Measurements from ENCODE around the gene GGCT. TPM values are rescaled to one million over a fixed set of nuclear protein-coding genes. Genes with fewer than 3 reads are reported as not detected.

GGCT gene
- polyA plus RNA-seq, 1 donor (not counting 4 experiments of a cell fraction or from before 2014, with no cell fraction given): 59.8 TPM

DNA sequence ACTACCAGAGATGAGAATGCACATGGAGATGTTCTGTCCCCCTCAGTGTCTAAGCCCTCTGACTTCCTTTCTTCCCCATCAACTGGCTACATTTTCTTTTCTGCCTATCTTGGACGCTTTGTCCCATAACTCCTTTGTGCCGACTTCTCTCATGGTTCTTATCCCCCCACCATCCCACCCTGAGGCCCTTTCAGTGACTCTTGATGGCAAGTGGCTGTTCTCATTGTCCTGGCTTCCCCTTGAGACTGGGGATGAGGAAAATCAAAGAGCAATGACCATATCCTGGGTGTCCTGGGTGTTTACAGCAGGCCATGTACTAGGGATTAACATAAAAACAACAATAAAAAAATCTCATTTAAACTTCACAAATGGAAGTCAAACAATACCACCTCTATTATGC lies 18.8 kb upstream of the GGCT start:
- dilution Hi-C loops (cut with MboI; ENCODE audit: extremely low pct_ligation_motif_present, low sequenced_read_pairs): no loop called here
- H3K4me3 ChIP-seq (ENCODE audit: control insufficient read depth in 2 of 3, extremely low read depth in 1 of 3, insufficient read depth in 2 of 3, low read depth in 1 of 3, low read length in 3 of 3): no peak overlapping the region
- no peak overlapping the region for H3K27ac ChIP-seq (ENCODE audit: control insufficient read depth, insufficient read depth, low read length)
- no peaks in the 10 kb centered on the region for H4K20me1 ChIP-seq (ENCODE audit: control insufficient read depth, extremely low read depth, insufficient read depth, low read length)
- DNase-seq (ENCODE audit: low read depth, low spot score): no peak
- H3K9me3 ChIP-seq (ENCODE audit: control insufficient read depth, low read depth, low read length): no peaks in the 10 kb centered on the region
- H3K4me2 ChIP-seq (ENCODE audit: control insufficient read depth, extremely low read depth, insufficient read depth, low read depth, low read length): no peak overlapping the region
- peaks cover 18% of the 10 kb centered on the region for H3K4me1 ChIP-seq (ENCODE audit: control insufficient read depth, extremely low read depth, insufficient read depth, low read length)
- no peak for TF ChIP-seq EZH2 (IDR thresholded peaks at IDR 0.05; ENCODE audit: low read length)
- TF ChIP-seq, protein P1, sequence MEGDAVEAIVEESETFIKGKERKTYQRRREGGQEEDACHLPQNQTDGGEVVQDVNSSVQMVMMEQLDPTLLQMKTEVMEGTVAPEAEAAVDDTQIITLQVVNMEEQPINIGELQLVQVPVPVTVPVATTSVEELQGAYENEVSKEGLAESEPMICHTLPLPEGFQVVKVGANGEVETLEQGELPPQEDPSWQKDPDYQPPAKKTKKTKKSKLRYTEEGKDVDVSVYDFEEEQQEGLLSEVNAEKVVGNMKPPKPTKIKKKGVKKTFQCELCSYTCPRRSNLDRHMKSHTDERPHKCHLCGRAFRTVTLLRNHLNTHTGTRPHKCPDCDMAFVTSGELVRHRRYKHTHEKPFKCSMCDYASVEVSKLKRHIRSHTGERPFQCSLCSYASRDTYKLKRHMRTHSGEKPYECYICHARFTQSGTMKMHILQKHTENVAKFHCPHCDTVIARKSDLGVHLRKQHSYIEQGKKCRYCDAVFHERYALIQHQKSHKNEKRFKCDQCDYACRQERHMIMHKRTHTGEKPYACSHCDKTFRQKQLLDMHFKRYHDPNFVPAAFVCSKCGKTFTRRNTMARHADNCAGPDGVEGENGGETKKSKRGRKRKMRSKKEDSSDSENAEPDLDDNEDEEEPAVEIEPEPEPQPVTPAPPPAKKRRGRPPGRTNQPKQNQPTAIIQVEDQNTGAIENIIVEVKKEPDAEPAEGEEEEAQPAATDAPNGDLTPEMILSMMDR (optimal IDR thresholded peaks at IDR 0.05 in 1 of 3, IDR thresholded peaks at IDR 0.05 in 1 of 3, conservative IDR thresholded peaks at IDR 0.05 in 1 of 3; ENCODE audit: extremely low read depth in 1 of 3, insufficient read depth in 2 of 3, low read length in 3 of 3): no peak
- H3K79me2 ChIP-seq (ENCODE audit: control insufficient read depth, insufficient read depth, low read length): no peaks in the 10 kb centered on the region
- no peak for FAIRE-seq
- no peaks in the 10 kb centered on the region for H3K9me1 ChIP-seq (ENCODE audit: control insufficient read depth, extremely low read depth, insufficient read depth, low read length)
- no peak overlapping the region for H3K9ac ChIP-seq (ENCODE audit: control insufficient read depth, extremely low read depth, insufficient read depth, low read length)
- H3K36me3 ChIP-seq (ENCODE audit: control insufficient read depth in 2 of 2, extremely low read depth in 1 of 2, insufficient read depth in 2 of 2, low read length in 2 of 2): no peaks in the 10 kb centered on the region
- H2AFZ ChIP-seq (ENCODE audit: control insufficient read depth, low read length): no peak overlapping the region
- no peaks in the 10 kb centered on the region for H3K27me3 ChIP-seq (ENCODE audit: control insufficient read depth, extremely low read depth, insufficient read depth, low read length)

DNA sequence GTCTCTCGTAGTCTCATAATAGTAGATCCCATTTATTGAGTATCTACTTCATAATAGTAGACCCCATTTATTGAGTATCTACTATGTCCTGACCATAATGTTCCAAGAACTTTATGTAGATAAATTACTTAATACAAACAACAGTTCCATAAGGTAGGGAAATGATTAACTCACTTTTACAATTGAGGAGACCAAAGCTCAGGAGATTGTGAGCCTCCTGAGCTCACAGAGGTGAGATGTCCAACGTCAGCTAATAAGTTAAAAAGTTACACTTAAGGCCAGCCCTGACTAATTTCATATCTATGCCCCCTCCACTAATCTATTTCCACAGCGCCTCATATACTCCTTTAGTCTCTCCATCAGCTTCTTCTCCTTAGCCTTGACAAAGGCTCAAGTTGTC lies 17.5 kb upstream of the GGCT start:
- Histone ChIP-seq H4K20me1 (ENCODE audit: control insufficient read depth, extremely low read depth, insufficient read depth, low read length) (no peaks in the 10 kb centered on the region), H3K36me3 (ENCODE audit: control insufficient read depth in 2 of 2, extremely low read depth in 1 of 2, insufficient read depth in 2 of 2, low read length in 2 of 2) (no peaks in the 10 kb centered on the region), H3K27me3 (ENCODE audit: control insufficient read depth, extremely low read depth, insufficient read depth, low read length) (no peaks in the 10 kb centered on the region), H3K9ac (ENCODE audit: control insufficient read depth, extremely low read depth, insufficient read depth, low read length) (no peak overlapping the region), H3K79me2 (ENCODE audit: control insufficient read depth, insufficient read depth, low read length) (no peaks in the 10 kb centered on the region), H3K27ac (ENCODE audit: control insufficient read depth, insufficient read depth, low read length) (no peak overlapping the region), H3K9me1 (ENCODE audit: control insufficient read depth, extremely low read depth, insufficient read depth, low read length) (no peaks in the 10 kb centered on the region), H3K4me1 (ENCODE audit: control insufficient read depth, extremely low read depth, insufficient read depth, low read length) (peaks cover 18% of the 10 kb centered on the region), H3K9me3 (ENCODE audit: control insufficient read depth, low read depth, low read length) (no peaks in the 10 kb centered on the region), H3K4me2 (ENCODE audit: control insufficient read depth, extremely low read depth, insufficient read depth, low read depth, low read length) (no peak overlapping the region), H3K4me3 (ENCODE audit: control insufficient read depth in 2 of 3, extremely low read depth in 1 of 3, insufficient read depth in 2 of 3, low read depth in 1 of 3, low read length in 3 of 3) (no peak overlapping the region), H2AFZ (ENCODE audit: control insufficient read depth, low read length) (no peak overlapping the region)
- DNase-seq (ENCODE audit: low read depth, low spot score) (no peak), FAIRE-seq (no peak)
- dilution Hi-C loops (cut with MboI; ENCODE audit: extremely low pct_ligation_motif_present, low sequenced_read_pairs): no loop called here
- TF ChIP-seq, protein P1 (optimal IDR thresholded peaks at IDR 0.05 in 1 of 3, IDR thresholded peaks at IDR 0.05 in 1 of 3, conservative IDR thresholded peaks at IDR 0.05 in 1 of 3; ENCODE audit: extremely low read depth in 1 of 3, insufficient read depth in 2 of 3, low read length in 3 of 3): no peak
- no peak for TF ChIP-seq EZH2 (IDR thresholded peaks at IDR 0.05; ENCODE audit: low read length)
